AG04449 (cell line): ENCODE data around the gene CUL3.
"Not testable (repeated sequence)": the region's sequence is repeated elsewhere in the genome, so short reads cannot be mapped to it uniquely, and the experiment has no call there.

Source experiments
- CTCF ChIA-PET: fragments of 350-600 bp; formaldehyde crosslinking; extraction: SDS; loops from one replicate; lab custom pipeline; 2021; ENCODE audit warnings: antibody characterized with exemption; lab: Yijun Ruan, JAX
- POLR2A ChIA-PET: fragments of 400-600, 350-600 bp; formaldehyde crosslinking; extraction: SDS; loops from one replicate; lab custom pipeline; 2020; ENCODE audit warnings: antibody characterized with exemption, inconsistent platforms; lab: Yijun Ruan, JAX
- DNase-seq: peaks from one replicate; pipeline ENCODE4 v3.0.0-alpha.2; 2010; ENCODE audit warnings: low read depth, low spot score
- H3K4me3 ChIP-seq: 2 replicates; pipeline ENCODE4 v1.5.1; 2011; ENCODE audit warnings: low read depth, mild to moderate bottlenecking, control low read depth, low read length
- CTCF ChIP-seq: IDR thresholded peaks from one replicate; pipeline ENCODE4 v1.5.1; 2011; ENCODE audit warnings: mild to moderate bottlenecking, moderate library complexity, low read length, control low read depth, inconsistent platforms; ENCODE audit not compliant: insufficient read depth; ENCODE audit errors: missing control alignments

The CUL3 gene

GRCh38 chr2:224584111-224584784 is 915 bp downstream of the CUL3 start:
- CTCF ChIA-PET = interaction anchor here (0.7 to 1.2 kb wide), 2 partner anchors 9 to 42 kb away, joined by 4 to 5 read pairs; no protein-coding TSS in a partner anchor
- H3K4me3 ChIP-seq = peak overlapping the region; percentile 83
- POLR2A ChIA-PET = interaction anchor here (1.2 kb wide), 1 partner anchor 142 kb away, joined by 4 read pairs; no protein-coding TSS in a partner anchor
- DNase-seq = no peak
- no peak for TF ChIP-seq CTCF

GRCh38 chr2:224583033-224583432 is 2.1 kb downstream of the CUL3 start:
- CTCF ChIA-PET = interaction anchor here (0.5 kb wide), 1 partner anchor 37 kb away, joined by 3 read pairs; no protein-coding TSS in a partner anchor
- DNase-seq = not testable (repeated sequence)
- H3K4me3 ChIP-seq = peak overlapping the region; percentile 83
- POLR2A ChIA-PET = interaction anchor here (1.2 kb wide), 1 partner anchor 140 kb away, joined by 4 read pairs; no protein-coding TSS in a partner anchor

- H3K4me3 ChIP-seq = no peak overlapping the region
- DNase-seq = no peak
- TF ChIP-seq CTCF = no peak
- CTCF ChIA-PET = no interaction called here
- POLR2A ChIA-PET = no interaction called here
These were observed 4.9 kb downstream of the CUL3 start for GRCh38 chr2:224580248-224580647.

GRCh38 chr2:224579411-224579810 is 5.8 kb downstream of the CUL3 start:
- no peak overlapping the region for H3K4me3 ChIP-seq
- no peak for DNase-seq
- CTCF ChIA-PET = interaction anchor here (0.7 to 1.1 kb wide), 2 partner anchors 44 to 221 kb away, joined by 3 to 4 read pairs; no protein-coding TSS in a partner anchor
- no peak for TF ChIP-seq CTCF
- POLR2A ChIA-PET = no interaction called here

DNA sequence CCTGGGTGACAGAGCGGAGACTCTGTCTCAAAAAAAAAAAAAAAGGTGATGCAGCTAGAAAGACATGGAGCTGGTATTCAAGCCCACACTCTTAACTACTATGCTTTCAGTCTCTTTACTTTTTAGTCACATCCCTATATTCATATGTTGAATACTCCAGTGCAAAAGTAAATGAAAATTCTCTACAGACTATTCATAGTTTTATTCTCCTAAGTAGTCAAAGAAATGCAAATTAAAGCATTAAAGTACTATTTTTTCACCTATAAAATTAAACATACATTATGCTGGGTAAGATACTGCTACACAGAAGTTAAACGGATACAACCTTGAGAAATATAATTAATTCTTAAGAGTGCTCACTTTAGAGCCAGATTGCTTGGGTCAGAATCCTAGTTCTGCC is 7.6 kb downstream of the CUL3 start:
- POLR2A ChIA-PET = no interaction called here
- no peak for TF ChIP-seq CTCF
- CTCF ChIA-PET = no interaction called here
- no peak for DNase-seq
- H3K4me3 ChIP-seq = no peak overlapping the region

- ChIA-PET CTCF (interaction anchor here (0.9 kb wide), 1 partner anchor 8 kb away, joined by 4 read pairs; no protein-coding TSS in a partner anchor), POLR2A (no interaction called here)
- no peak overlapping the region for H3K4me3 ChIP-seq
- DNase-seq = no peak
- TF ChIP-seq CTCF = no peak
These were observed 9.0 kb downstream of the CUL3 start for GRCh38 chr2:224576088-224576715.
